ENCODE results near the gene THRB.

The THRB gene

GRCh38 chr3:24344784-24345439, 149.7 kb downstream of the THRB start:
- Histone ChIP-seq H3K27me3 (no peaks in the 10 kb centered on the region), H3K9me3 (no peaks in the 10 kb centered on the region), H3K4me1 (no peaks in the 10 kb centered on the region), H3K4me3 (ENCODE audit: low read depth, low read length) (no peak overlapping the region), H3K36me3 (no peaks in the 10 kb centered on the region)
- no peak for TF ChIP-seq CTCF (IDR thresholded peaks at IDR 0.05; ENCODE audit: low read depth, low read length)
- no peak for DNase-seq

GRCh38 chr3:24343084-24343783, 151.4 kb downstream of the THRB start:
- H3K36me3 ChIP-seq: no peaks in the 10 kb centered on the region
- H3K27me3 ChIP-seq: no peaks in the 10 kb centered on the region
- no peaks in the 10 kb centered on the region for H3K9me3 ChIP-seq
- H3K4me1 ChIP-seq: no peaks in the 10 kb centered on the region
- TF ChIP-seq CTCF (IDR thresholded peaks at IDR 0.05; ENCODE audit: low read depth, low read length): no peak
- DNase-seq: no peak
- no peak overlapping the region for H3K4me3 ChIP-seq (ENCODE audit: low read depth, low read length)

- no peak for TF ChIP-seq CTCF (IDR thresholded peaks at IDR 0.05; ENCODE audit: low read depth, low read length)
- Histone ChIP-seq H3K4me3 (ENCODE audit: low read depth, low read length) (no peak overlapping the region), H3K27me3 (no peaks in the 10 kb centered on the region), H3K9me3 (no peaks in the 10 kb centered on the region), H3K4me1 (no peaks in the 10 kb centered on the region), H3K36me3 (no peaks in the 10 kb centered on the region)
- DNase-seq: no peak
Measured at GRCh38 chr3:24342275-24342674, 152.4 kb downstream of the THRB start.

GRCh38 chr3:24341668-24342067, 153.0 kb downstream of the THRB start:
- TF ChIP-seq CTCF (IDR thresholded peaks at IDR 0.05; ENCODE audit: low read depth, low read length): no peak
- no peak for DNase-seq

GRCh38 chr3:24340966-24341365, 153.7 kb downstream of the THRB start:
- Histone ChIP-seq H3K36me3 (no peaks in the 10 kb centered on the region), H3K4me3 (ENCODE audit: low read depth, low read length) (no peak overlapping the region), H3K4me1 (no peaks in the 10 kb centered on the region), H3K9me3 (no peaks in the 10 kb centered on the region), H3K27me3 (no peaks in the 10 kb centered on the region)
- TF ChIP-seq CTCF (IDR thresholded peaks at IDR 0.05; ENCODE audit: low read depth, low read length): no peak
- no peak for DNase-seq

More at GRCh38 chr3:24341668-24342067, 153.0 kb downstream of the THRB start:
- Histone ChIP-seq H3K9me3 (no peaks in the 10 kb centered on the region), H3K4me3 (ENCODE audit: low read depth, low read length) (no peak overlapping the region), H3K27me3 (no peaks in the 10 kb centered on the region), H3K36me3 (no peaks in the 10 kb centered on the region), H3K4me1 (no peaks in the 10 kb centered on the region)

- Histone ChIP-seq H3K4me3 (ENCODE audit: low read depth, low read length) (no peak overlapping the region), H3K27me3 (no peaks in the 10 kb centered on the region), H3K4me1 (no peaks in the 10 kb centered on the region), H3K36me3 (no peaks in the 10 kb centered on the region), H3K9me3 (no peaks in the 10 kb centered on the region)
- TF ChIP-seq CTCF (IDR thresholded peaks at IDR 0.05; ENCODE audit: low read depth, low read length): no peak
- no peak for DNase-seq
Measured at GRCh38 chr3:24340161-24340560, 154.5 kb downstream of the THRB start.

All from BE2C (cell line).